ENCODE results near the gene TYRO3.
"Not testable (repeated sequence)": the region's sequence is repeated elsewhere in the genome, so short reads cannot be mapped to it uniquely, and the experiment has no call there.

The TYRO3 gene

GRCh38 chr15:41577863-41578735 is 19.1 kb downstream of the TYRO3 start:
- DNase-seq: no peak

- no peak for DNase-seq
Measured at GRCh38 chr15:41578736-41579383, 19.8 kb downstream of the TYRO3 start.

- no peak for DNase-seq
Measured at GRCh38 chr15:41581110-41581509, 22.1 kb downstream of the TYRO3 start.

- DNase-seq: no peak
Measured at GRCh38 chr15:41583795-41584194, 24.8 kb downstream of the TYRO3 start.

- no peak for DNase-seq
Measured at GRCh38 chr15:41584636-41585126, 25.7 kb downstream of the TYRO3 start.

- DNase-seq: peak; percentile 35
Measured at GRCh38 chr15:41585127-41586047, 26.4 kb downstream of the TYRO3 start.

- DNase-seq: not testable (repeated sequence)
Measured at GRCh38 chr15:41586531-41587282, 27.7 kb downstream of the TYRO3 start.

- DNase-seq: not testable (repeated sequence)
Measured at GRCh38 chr15:41589018-41589417, 30.0 kb downstream of the TYRO3 start.

GRCh38 chr15:41589571-41589970 is 30.6 kb downstream of the TYRO3 start:
- not testable (repeated sequence) for DNase-seq

- not testable (repeated sequence) for DNase-seq
Measured at GRCh38 chr15:41591217-41591616, 32.2 kb downstream of the TYRO3 start.

- DNase-seq: not testable (repeated sequence)
Measured at GRCh38 chr15:41592718-41593117, 33.7 kb downstream of the TYRO3 start.

GRCh38 chr15:41594801-41595746 is 36.1 kb downstream of the TYRO3 start:
- DNase-seq: no peak

GRCh38 chr15:41596972-41597371 is 38.0 kb downstream of the TYRO3 start:
- no peak for DNase-seq

GRCh38 chr15:41597787-41598186 is 38.8 kb downstream of the TYRO3 start:
- DNase-seq: no peak

GRCh38 chr15:41599061-41599460 is 40.0 kb downstream of the TYRO3 start:
- no peak for DNase-seq

- no peak for DNase-seq
Measured at GRCh38 chr15:41603411-41603935, 44.5 kb downstream of the TYRO3 start.

- peak; percentile 44 for DNase-seq
Measured at GRCh38 chr15:41603941-41604911, 45.2 kb downstream of the TYRO3 start.

GRCh38 chr15:41605566-41605965 is 46.6 kb downstream of the TYRO3 start:
- DNase-seq: no peak

GRCh38 chr15:41606997-41607396 is 48.0 kb downstream of the TYRO3 start:
- DNase-seq: no peak

Data from activated CD4-positive, alpha-beta T cell treated with anti-CD3 and anti-CD28 coated beads, Interleukin-2, amount 50 U/mL, for 16 hours (primary cell).